ENCODE data around the gene CBLB.

The CBLB gene

GRCh38 chr3:105868742-105869530 lies at the start of gene CBLB:
TSS of gene CBLB (minus strand) at chr3:105869012. CDS start at chr3:105867577, 1,435 bp downstream.
- peak; percentile 92 to 93 for DNase-seq

DNA sequence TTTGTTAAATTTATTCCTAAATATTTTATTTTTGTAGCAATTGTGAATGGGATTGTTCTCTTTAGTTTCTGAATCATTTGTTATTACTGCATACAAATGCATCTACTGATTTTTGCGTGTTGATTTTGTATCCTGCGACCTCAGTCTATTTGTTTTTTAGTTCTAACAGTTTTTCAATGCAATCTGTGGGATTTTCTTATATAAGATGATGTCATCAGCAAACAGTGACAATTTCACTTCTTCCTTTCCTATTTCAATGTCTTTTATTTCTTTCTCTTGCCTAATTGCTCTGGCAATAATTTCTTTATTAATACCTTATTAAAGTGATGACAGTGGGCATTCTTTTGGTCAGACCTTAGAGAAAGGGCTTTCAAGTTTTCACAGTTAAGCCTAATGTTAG lies 48.0 kb upstream of the CBLB start:
- no peak for DNase-seq

GRCh38 chr3:105915524-105915923 lies 46.7 kb upstream of the CBLB start:
- no peak for DNase-seq

- DNase-seq = no peak
These were observed 44.8 kb upstream of the CBLB start for GRCh38 chr3:105913616-105914015.

DNA sequence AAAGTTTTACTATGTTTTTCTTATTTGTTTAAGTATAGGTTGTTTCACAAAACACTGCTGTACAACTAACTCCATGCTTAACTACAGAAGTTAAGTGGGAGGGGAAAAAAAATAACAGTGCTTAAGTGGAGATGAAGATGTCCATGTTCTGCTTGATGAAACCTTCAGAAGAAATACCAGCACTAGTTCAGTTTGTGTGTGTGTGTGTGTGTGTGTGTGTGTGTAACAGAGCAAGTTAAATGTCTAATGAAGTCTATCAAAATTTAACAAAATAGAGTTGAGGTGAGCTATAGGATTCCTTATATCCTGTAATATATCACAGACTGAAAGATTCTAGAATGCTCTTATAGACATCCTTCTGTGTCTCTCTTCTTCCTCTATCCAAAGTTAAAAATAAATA lies 44.1 kb upstream of the CBLB start:
- no peak for DNase-seq

- DNase-seq = no peak
These were observed 42.7 kb upstream of the CBLB start for GRCh38 chr3:105911496-105911895.

DNA sequence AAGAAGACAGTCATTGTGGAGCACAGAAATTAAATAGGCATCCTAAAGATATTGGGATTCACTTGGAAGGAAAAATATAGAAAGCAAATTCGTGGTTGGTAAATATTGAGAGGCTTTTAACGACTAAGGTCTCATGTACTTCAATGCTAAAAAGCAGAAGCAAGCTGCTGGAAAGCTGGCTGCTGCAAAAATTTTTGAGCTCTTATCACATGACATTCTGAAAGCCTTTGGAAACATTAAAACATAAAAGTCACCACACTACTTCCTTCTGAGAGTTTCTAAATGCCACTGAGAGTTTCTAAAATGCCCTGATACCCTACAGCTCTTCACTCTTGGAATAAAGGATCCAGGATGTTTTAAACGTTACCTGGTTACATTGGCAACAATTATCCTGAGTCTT lies 39.0 kb upstream of the CBLB start:
- DNase-seq = no peak

- DNase-seq = no peak
These were observed 38.0 kb upstream of the CBLB start for GRCh38 chr3:105906836-105907235.

DNA sequence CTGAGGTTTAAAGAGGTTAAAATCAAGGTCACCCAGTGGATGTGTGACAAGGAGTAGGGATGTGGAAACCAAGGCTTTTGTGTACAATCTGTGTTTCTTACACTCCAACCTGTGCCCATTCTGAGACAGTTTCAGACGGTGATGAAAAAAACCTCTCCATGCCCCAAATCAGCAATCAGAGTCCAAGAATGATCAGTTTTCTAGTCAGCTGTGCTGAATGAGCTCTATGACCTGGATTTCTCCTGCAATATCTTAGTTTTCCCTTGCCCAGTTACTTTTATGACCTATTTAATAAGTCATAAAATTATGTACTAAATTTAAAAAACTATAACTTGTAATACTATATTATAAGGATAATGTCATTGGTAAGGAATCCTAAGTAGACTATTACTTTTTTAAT lies 37.5 kb upstream of the CBLB start:
- DNase-seq = no peak

GRCh38 chr3:105905328-105905727 lies 36.5 kb upstream of the CBLB start:
- DNase-seq = no peak

- DNase-seq = no peak
These were observed 36.0 kb upstream of the CBLB start for GRCh38 chr3:105904678-105905284.

DNA sequence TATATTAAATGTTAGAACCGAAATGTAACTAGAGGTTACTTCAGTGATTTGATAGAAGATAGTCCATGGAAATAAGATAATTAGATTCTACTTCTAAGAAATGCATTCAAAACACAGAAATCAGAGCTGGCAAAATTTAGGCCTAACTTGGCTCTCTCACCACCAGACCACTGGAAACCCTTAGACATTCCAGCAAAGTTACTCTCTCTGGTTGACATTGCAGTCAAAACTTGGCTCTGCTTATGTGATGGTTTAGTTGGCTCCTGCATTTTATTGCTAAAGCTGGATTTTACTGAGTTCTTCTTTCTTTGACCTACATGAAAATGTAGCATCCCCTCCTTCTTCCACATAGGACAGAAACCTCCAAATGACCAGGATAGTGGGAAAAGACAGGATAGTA lies 35.4 kb upstream of the CBLB start:
- no peak for DNase-seq

DNA sequence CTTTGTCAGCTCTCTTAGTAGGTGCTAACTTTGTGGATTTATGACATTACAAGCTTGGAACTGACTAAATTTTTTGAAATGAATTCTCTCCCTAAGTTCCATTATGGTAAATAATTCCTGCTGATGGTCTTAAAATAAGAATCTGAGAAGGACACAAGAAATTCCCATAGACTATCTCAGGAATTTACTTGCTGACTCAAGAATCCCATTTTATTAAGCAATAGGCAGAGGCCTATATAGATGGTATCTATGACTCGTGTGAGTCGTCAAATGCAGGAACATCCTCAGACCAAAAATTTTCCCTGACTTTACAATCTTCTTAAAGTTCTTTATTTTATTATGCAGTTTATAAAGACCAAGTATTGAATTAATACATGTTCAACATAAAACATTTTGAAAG lies 30.7 kb upstream of the CBLB start:
- no peak for DNase-seq

DNA sequence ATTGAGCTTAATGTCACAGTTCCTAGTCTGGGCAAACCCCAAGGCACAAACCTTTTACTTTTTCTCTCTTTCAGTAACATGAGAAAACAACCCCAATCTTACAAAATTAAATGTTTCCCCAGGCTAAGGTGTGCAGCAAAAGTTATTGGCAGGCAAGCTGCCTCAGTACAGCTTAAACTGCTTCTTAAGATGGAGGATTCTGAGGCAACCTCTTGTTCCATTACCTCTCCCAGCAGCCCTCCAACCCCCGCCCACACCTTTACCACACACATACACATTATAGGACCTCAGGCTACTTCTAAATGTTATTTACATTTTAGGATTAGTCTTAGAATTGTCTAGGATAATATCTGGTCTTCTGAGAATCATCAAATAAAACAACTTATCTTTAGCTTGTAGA lies 22.3 kb upstream of the CBLB start:
- no peak for DNase-seq

- DNase-seq = no peak
These were observed 20.1 kb upstream of the CBLB start for GRCh38 chr3:105888621-105889579.

GRCh38 chr3:105885256-105885655 lies 16.4 kb upstream of the CBLB start:
- no peak for DNase-seq

- DNase-seq = no peak
These were observed 15.1 kb upstream of the CBLB start for GRCh38 chr3:105883798-105884377.

- DNase-seq = no peak
These were observed 12.0 kb upstream of the CBLB start for GRCh38 chr3:105880681-105881290.

GRCh38 chr3:105878061-105878460 lies 9.2 kb upstream of the CBLB start:
- no peak for DNase-seq

DNA sequence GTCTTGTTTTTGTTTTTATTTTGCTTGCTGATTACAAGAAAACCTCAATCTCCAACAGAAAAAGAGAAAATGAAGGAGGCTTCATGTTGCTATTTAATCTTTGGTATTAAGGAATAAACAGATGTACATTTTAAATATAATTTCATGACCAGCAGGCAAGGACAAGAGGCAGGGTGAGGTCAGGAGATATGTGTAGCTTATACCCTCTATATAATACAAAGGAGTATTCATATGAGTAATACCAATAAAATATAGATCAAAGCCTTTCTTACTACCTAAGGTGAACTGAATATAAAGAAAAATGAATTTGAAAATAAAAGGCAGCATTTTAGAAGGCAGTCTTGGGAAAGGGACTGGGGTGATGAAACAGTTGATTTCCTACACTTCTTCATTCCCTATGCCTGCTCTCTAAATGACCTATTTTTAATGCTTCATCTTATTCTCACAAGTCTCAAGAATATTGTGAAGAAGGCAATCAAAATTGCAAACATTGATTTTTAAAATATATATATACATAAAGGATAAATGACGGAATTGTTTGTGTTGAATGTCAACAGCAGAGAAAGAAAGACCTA lies 8.6 kb upstream of the CBLB start:
- no peak for DNase-seq

DNA sequence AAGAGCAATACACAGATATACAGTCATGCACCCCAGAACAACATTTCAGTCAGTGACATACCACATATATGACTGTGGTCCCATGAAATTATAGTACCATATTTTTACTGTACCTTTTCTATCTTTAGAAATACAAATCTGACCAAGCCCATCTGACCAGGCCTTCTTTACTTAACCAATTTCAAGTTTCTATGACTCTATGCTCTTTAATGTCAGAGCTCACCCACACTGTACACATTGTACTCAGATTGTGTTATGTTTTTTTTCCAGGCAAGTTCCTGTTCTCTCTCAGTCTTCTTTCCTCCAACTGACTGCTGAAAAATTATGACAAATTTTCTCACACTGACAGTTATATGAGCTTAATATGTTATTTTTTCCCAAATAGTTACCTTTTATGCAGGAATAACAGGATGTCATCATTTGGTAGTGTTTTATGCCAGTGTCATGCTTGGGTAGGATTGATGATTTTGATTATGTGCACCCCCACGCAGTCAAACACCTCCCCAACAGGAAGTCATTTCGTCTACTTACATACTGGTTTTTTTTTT lies 8.0 kb upstream of the CBLB start:
- no peak for DNase-seq
